Panc1 (cell line): ENCODE results near the gene NPR3.

Source experiments
- CTCF ChIP-seq: fragments of 450-650 bp; IDR thresholded peaks from 2 replicates; pipeline ENCODE4 v1.5.1; 2017; ENCODE audit warnings: mild to moderate bottlenecking
- POLR2AphosphoS5 ChIP-seq: IDR thresholded peaks from 2 replicates; pipeline ENCODE4 v1.6.1; 2012; ENCODE audit warnings: mild to moderate bottlenecking, low read depth, low read length, moderate library complexity
- SIN3A ChIP-seq: IDR thresholded peaks from 2 replicates; pipeline ENCODE4 v1.6.1; 2012; ENCODE audit warnings: low read depth, mild to moderate bottlenecking, low read length, moderate library complexity, borderline replicate concordance; ENCODE audit not compliant: insufficient read depth
- TCF7L2 ChIP-seq: IDR thresholded peaks from 2 replicates; pipeline ENCODE4 v1.6.1; 2011; ENCODE audit warnings: mild to moderate bottlenecking, low read depth, low read length, inconsistent platforms
- TF ChIP-seq, protein P1 (sequence below), 2 experiments: IDR thresholded peaks; 2 replicates each; pipeline ENCODE4 v1.6.1; 2011 to 2012; ENCODE audit warnings: low read depth in 2 of 2, control low read depth in 1 of 2, low read length in 1 of 2, mild to moderate bottlenecking in 1 of 2, moderate library complexity in 1 of 2; ENCODE audit not compliant: insufficient read depth in 1 of 2

DNA sequence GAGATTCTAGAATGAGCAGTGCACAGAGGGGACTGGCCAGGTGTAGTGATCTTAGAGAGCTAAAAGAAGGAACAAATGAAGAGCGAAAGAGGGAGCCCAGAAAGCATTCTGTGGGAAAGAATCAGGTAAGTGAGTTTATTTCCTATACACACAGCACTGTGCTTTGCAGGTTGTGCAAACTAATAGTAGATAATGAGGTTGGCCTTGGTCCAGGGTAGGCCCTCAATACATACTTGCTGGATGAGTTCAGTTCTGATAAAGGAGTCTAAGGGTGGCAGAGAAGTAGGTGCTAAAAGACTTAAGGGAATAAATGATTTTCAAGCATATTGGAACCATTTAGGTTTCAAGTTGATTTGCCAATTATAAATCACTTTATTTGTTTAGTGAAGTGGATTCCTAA, 122.0 kb downstream of the NPR3 start:
- TF ChIP-seq CTCF (no peak), POLR2AphosphoS5 (no peak), SIN3A (no peak), TCF7L2 (no peak)
- TF ChIP-seq, protein P1, sequence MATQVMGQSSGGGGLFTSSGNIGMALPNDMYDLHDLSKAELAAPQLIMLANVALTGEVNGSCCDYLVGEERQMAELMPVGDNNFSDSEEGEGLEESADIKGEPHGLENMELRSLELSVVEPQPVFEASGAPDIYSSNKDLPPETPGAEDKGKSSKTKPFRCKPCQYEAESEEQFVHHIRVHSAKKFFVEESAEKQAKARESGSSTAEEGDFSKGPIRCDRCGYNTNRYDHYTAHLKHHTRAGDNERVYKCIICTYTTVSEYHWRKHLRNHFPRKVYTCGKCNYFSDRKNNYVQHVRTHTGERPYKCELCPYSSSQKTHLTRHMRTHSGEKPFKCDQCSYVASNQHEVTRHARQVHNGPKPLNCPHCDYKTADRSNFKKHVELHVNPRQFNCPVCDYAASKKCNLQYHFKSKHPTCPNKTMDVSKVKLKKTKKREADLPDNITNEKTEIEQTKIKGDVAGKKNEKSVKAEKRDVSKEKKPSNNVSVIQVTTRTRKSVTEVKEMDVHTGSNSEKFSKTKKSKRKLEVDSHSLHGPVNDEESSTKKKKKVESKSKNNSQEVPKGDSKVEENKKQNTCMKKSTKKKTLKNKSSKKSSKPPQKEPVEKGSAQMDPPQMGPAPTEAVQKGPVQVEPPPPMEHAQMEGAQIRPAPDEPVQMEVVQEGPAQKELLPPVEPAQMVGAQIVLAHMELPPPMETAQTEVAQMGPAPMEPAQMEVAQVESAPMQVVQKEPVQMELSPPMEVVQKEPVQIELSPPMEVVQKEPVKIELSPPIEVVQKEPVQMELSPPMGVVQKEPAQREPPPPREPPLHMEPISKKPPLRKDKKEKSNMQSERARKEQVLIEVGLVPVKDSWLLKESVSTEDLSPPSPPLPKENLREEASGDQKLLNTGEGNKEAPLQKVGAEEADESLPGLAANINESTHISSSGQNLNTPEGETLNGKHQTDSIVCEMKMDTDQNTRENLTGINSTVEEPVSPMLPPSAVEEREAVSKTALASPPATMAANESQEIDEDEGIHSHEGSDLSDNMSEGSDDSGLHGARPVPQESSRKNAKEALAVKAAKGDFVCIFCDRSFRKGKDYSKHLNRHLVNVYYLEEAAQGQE (IDR thresholded peaks at IDR 0.05; ENCODE audit: insufficient read depth in 1 of 2, low read depth in 2 of 2, low read length in 1 of 2): no peak
